ENCODE results near the gene TEX28.

The TEX28 gene

DNA sequence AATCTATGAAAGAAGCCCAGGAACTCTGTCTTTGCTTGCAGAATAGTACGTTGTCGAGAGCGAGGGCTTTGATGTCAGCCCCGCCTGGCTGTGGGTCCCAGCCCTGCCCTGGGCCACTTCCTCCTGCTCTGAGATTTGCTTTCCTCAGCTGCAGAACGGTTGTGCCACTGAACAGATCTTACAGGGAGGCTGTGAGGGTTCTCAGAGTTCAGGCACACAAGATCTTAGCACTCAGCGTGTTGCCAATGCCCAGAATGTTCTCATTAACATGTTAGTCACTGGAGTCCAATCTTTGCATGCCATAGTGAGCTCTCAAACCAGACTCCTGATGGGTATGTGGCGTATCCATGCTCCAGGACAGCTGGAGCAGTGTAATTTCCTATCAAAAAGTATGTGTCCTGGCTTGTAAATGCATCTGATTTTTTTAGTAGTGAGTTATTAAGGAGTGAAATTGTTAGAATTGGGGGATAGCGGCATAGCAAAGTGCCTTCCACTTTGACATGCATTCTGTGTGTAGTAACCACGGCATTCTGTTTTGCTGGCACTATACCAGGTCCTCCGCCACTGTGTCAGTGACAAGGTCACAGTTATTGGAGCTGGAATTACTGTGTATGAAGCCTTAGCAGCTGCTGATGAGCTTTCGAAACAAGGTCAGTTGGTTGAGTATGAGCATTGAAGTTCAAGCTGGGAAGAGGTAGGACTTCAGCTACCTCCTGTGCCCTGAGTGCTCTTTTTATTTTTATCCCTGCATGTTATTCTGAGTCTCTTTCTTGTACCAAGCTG, 32.3 kb upstream of the TEX28 start:
- H3K27me3 ChIP-seq (ENCODE audit: insufficient read depth, low read length), result 0 out of 2 replicates have a peak, but pooled peaks cover 5% of the 10 kb centered on the region
- H3K4me3 ChIP-seq (ENCODE audit: low read depth, low read length), result no peak overlapping the region
- no peaks in the 10 kb centered on the region for H3K79me2 ChIP-seq (ENCODE audit: control insufficient read depth, insufficient read depth, low read length, unreplicated experiment)
- H3K27ac ChIP-seq (ENCODE audit: low read depth, low read length), result no peak overlapping the region
- no peak overlapping the region for H2AFZ ChIP-seq (ENCODE audit: low read length, unreplicated experiment)
- H3K4me1 ChIP-seq (ENCODE audit: control insufficient read depth, insufficient read depth, low read length, unreplicated experiment), result no peaks in the 10 kb centered on the region
- no peaks in the 10 kb centered on the region for H3K36me3 ChIP-seq (ENCODE audit: insufficient read depth, low read length)

DNA sequence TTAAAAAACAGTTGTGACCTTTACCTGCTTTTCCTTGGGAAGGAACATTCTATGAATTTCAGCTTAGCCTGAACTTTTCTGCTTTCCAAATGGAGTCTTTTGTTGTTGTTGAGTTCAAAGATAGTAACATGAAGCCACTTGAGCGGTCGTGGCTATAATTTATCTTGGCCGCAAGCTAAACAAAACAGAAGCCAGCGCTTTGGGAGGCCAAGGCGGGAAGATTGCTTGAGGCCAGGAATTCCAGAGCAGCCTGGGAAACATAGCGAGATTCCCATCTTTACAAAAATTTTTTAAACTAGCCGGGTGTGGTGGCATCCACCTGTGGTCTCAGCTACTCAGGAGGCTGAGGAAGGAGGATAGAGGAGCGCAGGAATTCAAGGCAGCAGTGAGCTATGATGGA, 30.6 kb upstream of the TEX28 start:
- Histone ChIP-seq H3K4me3 (ENCODE audit: low read depth, low read length) (no peak overlapping the region), H3K27me3 (ENCODE audit: insufficient read depth, low read length) (0 out of 2 replicates have a peak, but pooled peaks cover 5% of the 10 kb centered on the region), H3K27ac (ENCODE audit: low read depth, low read length) (no peak overlapping the region), H2AFZ (ENCODE audit: low read length, unreplicated experiment) (no peak overlapping the region), H3K36me3 (ENCODE audit: insufficient read depth, low read length) (no peaks in the 10 kb centered on the region), H3K4me1 (ENCODE audit: control insufficient read depth, insufficient read depth, low read length, unreplicated experiment) (no peaks in the 10 kb centered on the region), H3K79me2 (ENCODE audit: control insufficient read depth, insufficient read depth, low read length, unreplicated experiment) (no peaks in the 10 kb centered on the region)

DNA sequence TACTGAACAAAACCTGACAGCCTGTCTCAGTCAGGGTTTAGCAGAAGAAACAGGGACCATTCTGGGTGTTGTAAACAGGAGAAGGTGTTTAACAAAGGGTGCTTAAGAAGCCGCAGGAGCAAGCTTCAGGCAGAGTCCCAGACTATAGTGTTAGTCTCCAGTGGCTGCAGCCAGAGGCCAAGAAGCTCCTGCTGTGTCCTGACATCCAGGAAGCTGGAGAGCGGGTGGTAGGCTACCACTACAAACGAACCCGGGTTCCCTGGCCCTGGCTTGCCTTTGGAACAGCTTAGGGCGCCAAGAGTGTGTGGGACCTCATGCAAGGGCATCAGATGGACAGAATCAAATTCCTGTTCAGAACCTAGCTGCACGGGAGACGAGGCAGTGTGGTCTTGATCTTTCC, 28.6 kb upstream of the TEX28 start:
- Histone ChIP-seq H3K36me3 (ENCODE audit: insufficient read depth, low read length) (no peaks in the 10 kb centered on the region), H3K27ac (ENCODE audit: low read depth, low read length) (no peak overlapping the region), H3K4me1 (ENCODE audit: control insufficient read depth, insufficient read depth, low read length, unreplicated experiment) (no peaks in the 10 kb centered on the region), H3K79me2 (ENCODE audit: control insufficient read depth, insufficient read depth, low read length, unreplicated experiment) (no peaks in the 10 kb centered on the region), H3K27me3 (ENCODE audit: insufficient read depth, low read length) (0 out of 2 replicates have a peak, but pooled peaks cover 5% of the 10 kb centered on the region), H3K4me3 (ENCODE audit: low read depth, low read length) (no peak overlapping the region), H2AFZ (ENCODE audit: low read length, unreplicated experiment) (no peak overlapping the region)

DNA sequence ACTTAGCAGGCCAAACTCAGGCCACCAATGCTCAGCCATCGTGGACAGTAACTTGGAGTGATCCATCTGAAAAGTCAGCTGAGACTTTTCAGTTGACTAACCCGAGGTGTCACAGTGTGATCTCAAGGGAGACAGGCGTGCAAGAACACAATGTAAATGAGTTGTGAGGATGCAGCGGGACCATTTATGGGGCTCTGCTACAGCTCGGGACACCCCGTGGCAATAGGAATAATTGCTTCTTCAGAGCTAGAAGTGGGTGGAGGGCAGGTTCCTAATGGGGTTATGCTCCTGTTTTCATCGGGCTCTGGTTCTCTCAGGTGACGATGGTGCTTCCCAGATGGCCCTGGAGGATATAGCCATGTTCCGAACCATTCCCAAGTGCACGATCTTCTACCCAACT, 28.0 kb upstream of the TEX28 start:
- Histone ChIP-seq H2AFZ (ENCODE audit: low read length, unreplicated experiment) (no peak overlapping the region), H3K4me1 (ENCODE audit: control insufficient read depth, insufficient read depth, low read length, unreplicated experiment) (no peaks in the 10 kb centered on the region), H3K79me2 (ENCODE audit: control insufficient read depth, insufficient read depth, low read length, unreplicated experiment) (no peaks in the 10 kb centered on the region), H3K36me3 (ENCODE audit: insufficient read depth, low read length) (no peaks in the 10 kb centered on the region), H3K27ac (ENCODE audit: low read depth, low read length) (no peak overlapping the region), H3K4me3 (ENCODE audit: low read depth, low read length) (no peak overlapping the region), H3K27me3 (ENCODE audit: insufficient read depth, low read length) (0 out of 2 replicates have a peak, but pooled peaks cover 5% of the 10 kb centered on the region)

DNA sequence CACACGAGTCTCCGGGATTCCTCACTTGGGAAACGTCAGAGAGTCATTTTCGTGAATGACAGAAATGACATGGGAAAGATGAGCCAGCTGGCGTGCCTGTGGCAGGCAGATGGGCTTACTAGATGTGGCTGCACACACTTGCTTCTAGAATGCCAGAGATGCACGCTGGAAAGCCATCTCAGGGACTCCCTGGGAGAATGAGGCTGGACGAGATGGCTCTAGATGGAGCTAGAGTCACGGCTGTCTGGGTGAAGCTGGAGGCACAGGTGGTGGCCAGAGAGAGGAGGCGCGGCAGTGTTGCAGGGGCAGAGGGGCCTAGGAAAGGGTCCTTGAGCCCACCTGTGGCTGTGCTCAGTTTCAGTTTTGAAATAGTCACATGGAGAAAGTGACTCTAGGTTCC, 26.7 kb upstream of the TEX28 start:
- no peaks in the 10 kb centered on the region for H3K4me1 ChIP-seq (ENCODE audit: control insufficient read depth, insufficient read depth, low read length, unreplicated experiment)
- no peaks in the 10 kb centered on the region for H3K79me2 ChIP-seq (ENCODE audit: control insufficient read depth, insufficient read depth, low read length, unreplicated experiment)
- H3K4me3 ChIP-seq (ENCODE audit: low read depth, low read length), result no peak overlapping the region
- 0 out of 2 replicates have a peak, but pooled peaks cover 3% of the 10 kb centered on the region for H3K27me3 ChIP-seq (ENCODE audit: insufficient read depth, low read length)
- no peak overlapping the region for H2AFZ ChIP-seq (ENCODE audit: low read length, unreplicated experiment)
- no peaks in the 10 kb centered on the region for H3K36me3 ChIP-seq (ENCODE audit: insufficient read depth, low read length)
- H3K27ac ChIP-seq (ENCODE audit: low read depth, low read length), result no peak overlapping the region

DNA sequence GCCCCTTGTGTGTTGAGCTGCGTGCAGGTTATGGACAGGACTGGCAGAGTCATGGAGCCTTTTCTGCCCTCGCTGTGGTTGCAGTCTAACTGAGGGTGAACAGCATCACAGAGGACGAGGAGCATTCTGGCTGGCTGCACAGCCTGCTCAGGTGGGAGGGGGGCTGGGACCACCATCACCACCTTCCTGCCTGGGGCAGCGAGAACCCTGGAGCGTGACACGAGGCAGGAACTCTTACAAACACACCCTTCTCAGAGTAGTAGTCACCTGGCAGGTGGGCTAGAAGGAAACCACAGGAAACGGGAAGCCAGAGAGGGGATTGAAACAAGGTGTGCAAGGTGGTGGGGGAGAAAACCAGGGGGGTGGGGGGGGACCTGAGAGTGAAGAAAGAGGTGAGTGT, 26.2 kb upstream of the TEX28 start:
- no peak overlapping the region for H2AFZ ChIP-seq (ENCODE audit: low read length, unreplicated experiment)
- H3K36me3 ChIP-seq (ENCODE audit: insufficient read depth, low read length), result no peaks in the 10 kb centered on the region
- H3K27me3 ChIP-seq (ENCODE audit: insufficient read depth, low read length), result no peaks in the 10 kb centered on the region
- H3K4me1 ChIP-seq (ENCODE audit: control insufficient read depth, insufficient read depth, low read length, unreplicated experiment), result no peaks in the 10 kb centered on the region
- no peak overlapping the region for H3K4me3 ChIP-seq (ENCODE audit: low read depth, low read length)
- H3K27ac ChIP-seq (ENCODE audit: low read depth, low read length), result no peak overlapping the region
- no peaks in the 10 kb centered on the region for H3K79me2 ChIP-seq (ENCODE audit: control insufficient read depth, insufficient read depth, low read length, unreplicated experiment)

DNA sequence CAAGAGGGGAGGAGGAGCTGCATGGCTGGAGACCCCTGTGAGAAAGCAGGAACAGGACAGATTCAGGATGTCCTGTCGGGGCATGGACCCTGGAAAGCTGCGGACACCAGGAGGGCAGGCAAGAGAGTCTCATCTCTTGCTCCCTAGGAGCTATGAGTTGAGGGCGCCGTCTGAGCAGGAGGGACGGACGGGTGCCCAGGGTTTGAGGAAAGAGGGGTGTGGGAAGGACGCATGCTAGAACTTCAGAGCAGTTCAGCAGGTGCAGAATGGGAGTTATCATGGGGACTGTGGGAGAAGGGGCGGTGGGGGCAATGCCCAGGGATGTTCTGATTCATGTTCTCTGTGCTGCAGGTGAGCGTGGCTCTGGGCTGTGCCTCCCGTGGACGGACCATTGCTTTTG, 25.5 kb upstream of the TEX28 start:
- Histone ChIP-seq H3K27ac (ENCODE audit: low read depth, low read length) (no peak overlapping the region), H3K79me2 (ENCODE audit: control insufficient read depth, insufficient read depth, low read length, unreplicated experiment) (no peaks in the 10 kb centered on the region), H3K36me3 (ENCODE audit: insufficient read depth, low read length) (no peaks in the 10 kb centered on the region), H3K27me3 (ENCODE audit: insufficient read depth, low read length) (no peaks in the 10 kb centered on the region), H3K4me3 (ENCODE audit: low read depth, low read length) (no peak overlapping the region), H3K4me1 (ENCODE audit: control insufficient read depth, insufficient read depth, low read length, unreplicated experiment) (no peaks in the 10 kb centered on the region), H2AFZ (ENCODE audit: low read length, unreplicated experiment) (no peak overlapping the region)

DNA sequence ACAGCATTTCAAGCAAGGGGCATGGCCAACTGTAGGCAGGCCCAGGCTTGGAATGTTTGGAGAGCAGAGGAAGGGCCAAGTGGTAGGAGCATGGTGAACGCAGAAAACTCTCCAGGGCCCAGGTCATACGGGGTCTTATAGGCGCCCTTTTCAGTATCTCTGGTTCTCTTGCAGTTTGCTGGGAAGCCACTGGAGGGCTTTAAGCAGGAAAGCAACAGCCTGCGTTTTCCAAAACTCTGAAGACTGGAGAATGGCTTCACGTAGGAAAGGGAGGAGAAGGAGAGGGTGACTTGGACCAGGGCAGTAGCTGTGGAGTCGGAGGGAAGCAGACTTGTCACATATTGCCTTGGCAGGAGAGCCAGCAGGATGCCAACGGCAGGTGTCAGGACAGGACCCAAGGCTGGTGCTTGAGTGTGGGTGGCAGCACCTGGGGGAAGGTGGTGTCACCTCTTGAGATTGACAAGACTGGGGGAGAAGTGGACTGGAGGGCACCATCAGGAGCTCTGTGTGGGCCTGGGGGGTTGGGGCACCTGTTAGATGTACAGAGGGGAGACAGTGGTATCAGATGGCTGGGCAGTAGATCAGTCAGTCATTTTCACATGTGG, 22.6 kb upstream of the TEX28 start:
- Histone ChIP-seq H2AFZ (ENCODE audit: low read length, unreplicated experiment) (no peak overlapping the region), H3K79me2 (ENCODE audit: control insufficient read depth, insufficient read depth, low read length, unreplicated experiment) (no peaks in the 10 kb centered on the region), H3K4me1 (ENCODE audit: control insufficient read depth, insufficient read depth, low read length, unreplicated experiment) (no peaks in the 10 kb centered on the region), H3K36me3 (ENCODE audit: insufficient read depth, low read length) (no peaks in the 10 kb centered on the region), H3K27me3 (ENCODE audit: insufficient read depth, low read length) (no peaks in the 10 kb centered on the region), H3K27ac (ENCODE audit: low read depth, low read length) (no peak overlapping the region), H3K4me3 (ENCODE audit: low read depth, low read length) (no peak overlapping the region)

DNA sequence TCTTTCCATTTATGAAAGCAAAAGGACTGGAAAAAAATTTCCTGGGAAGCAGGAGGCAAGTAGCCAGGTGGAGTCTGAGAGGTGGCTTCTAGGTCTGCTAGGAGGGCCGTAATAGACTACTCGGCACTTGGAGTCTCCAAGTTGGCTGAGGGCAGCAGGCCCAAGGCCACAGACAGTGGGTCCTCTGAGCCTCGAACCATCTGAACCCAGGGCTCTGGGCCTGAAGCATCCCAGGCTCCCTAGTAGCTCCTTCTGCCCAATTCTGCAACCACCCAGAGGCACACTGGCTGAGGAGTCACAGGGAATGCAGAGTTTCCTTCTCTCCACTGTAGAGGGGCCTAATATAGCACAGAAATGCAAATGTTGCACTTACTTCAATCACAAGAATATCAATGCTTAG, 20.5 kb upstream of the TEX28 start:
- Histone ChIP-seq H3K79me2 (ENCODE audit: control insufficient read depth, insufficient read depth, low read length, unreplicated experiment) (no peaks in the 10 kb centered on the region), H3K27me3 (ENCODE audit: insufficient read depth, low read length) (no peaks in the 10 kb centered on the region), H3K27ac (ENCODE audit: low read depth, low read length) (no peak overlapping the region), H3K36me3 (ENCODE audit: insufficient read depth, low read length) (no peaks in the 10 kb centered on the region), H3K4me3 (ENCODE audit: low read depth, low read length) (no peak overlapping the region), H2AFZ (ENCODE audit: low read length, unreplicated experiment) (no peak overlapping the region), H3K4me1 (ENCODE audit: control insufficient read depth, insufficient read depth, low read length, unreplicated experiment) (no peaks in the 10 kb centered on the region)

DNA sequence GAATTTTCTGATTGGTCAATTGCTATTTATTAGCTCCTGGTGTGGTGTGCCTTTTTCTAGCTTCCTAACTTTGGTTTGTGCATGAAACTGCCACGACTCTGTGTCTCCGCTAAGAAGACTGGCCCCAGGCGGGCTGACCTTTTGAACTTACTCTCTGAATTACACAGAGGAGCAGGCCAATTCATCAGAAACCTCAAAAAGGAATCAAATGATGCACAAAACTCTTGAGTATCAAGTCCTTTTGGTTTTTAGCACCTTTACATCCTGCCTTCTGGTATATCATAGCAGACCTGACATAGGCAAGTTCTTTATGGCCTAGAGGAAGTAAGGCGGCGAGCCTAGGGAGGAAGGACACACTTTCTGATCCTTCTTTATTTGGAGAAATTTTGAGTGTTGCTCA, 18.2 kb upstream of the TEX28 start:
- Histone ChIP-seq H3K79me2 (ENCODE audit: control insufficient read depth, insufficient read depth, low read length, unreplicated experiment) (no peaks in the 10 kb centered on the region), H3K27ac (ENCODE audit: low read depth, low read length) (no peak overlapping the region), H3K4me1 (ENCODE audit: control insufficient read depth, insufficient read depth, low read length, unreplicated experiment) (no peaks in the 10 kb centered on the region), H3K4me3 (ENCODE audit: low read depth, low read length) (no peak overlapping the region), H3K27me3 (ENCODE audit: insufficient read depth, low read length) (no peaks in the 10 kb centered on the region), H3K36me3 (ENCODE audit: insufficient read depth, low read length) (no peaks in the 10 kb centered on the region), H2AFZ (ENCODE audit: low read length, unreplicated experiment) (no peak overlapping the region)

DNA sequence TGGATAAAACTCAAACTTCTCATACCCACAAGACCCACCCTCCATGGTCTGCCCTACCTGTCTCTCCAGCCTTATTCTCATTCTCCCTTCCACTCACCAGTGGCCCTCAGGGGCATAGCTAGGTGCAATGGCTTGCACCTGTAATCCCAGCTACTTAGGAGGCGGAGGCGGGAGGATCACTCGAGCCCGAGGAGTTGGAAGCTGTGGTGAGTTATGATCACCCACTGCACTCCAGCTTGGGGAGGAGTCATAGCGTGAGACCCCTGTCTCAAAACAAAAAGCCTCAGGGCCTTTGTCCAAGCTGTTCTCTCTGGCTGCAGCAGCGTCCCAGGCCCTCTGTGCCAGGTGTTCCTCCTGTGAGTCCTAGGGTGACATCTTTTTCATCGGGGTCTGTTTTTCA, 17.2 kb upstream of the TEX28 start:
- Histone ChIP-seq H2AFZ (ENCODE audit: low read length, unreplicated experiment) (no peak overlapping the region), H3K4me3 (ENCODE audit: low read depth, low read length) (no peak overlapping the region), H3K27me3 (ENCODE audit: insufficient read depth, low read length) (no peaks in the 10 kb centered on the region), H3K4me1 (ENCODE audit: control insufficient read depth, insufficient read depth, low read length, unreplicated experiment) (no peaks in the 10 kb centered on the region), H3K36me3 (ENCODE audit: insufficient read depth, low read length) (no peaks in the 10 kb centered on the region), H3K27ac (ENCODE audit: low read depth, low read length) (no peak overlapping the region), H3K79me2 (ENCODE audit: control insufficient read depth, insufficient read depth, low read length, unreplicated experiment) (no peaks in the 10 kb centered on the region)

Data from ACC112 (cell line).